Natural killer cell treated with Interleukin-12 subunit alpha and Interleukin-12 subunit beta and Interleukin-15 and Interleukin-18, amount 100 ng/mL, for 72 hours (primary cell): ENCODE data around the gene MAPK8. TPM values are rescaled to one million over a fixed set of nuclear protein-coding genes. Genes with fewer than 3 reads are reported as not detected.
A peak's percentile ranks its signal among the peaks of the same experiment; 100 is the strongest.

ENCODE experiments used
- ATAC-seq, 2 donors: fragments of 150-1000 bp; cut with Tn5 transposase in 1 of 2; sonication (Bioruptor Pico), chemical (Tn5 transposase) in 1 of 2; 2 replicates each; pipeline ENCODE4 v1.10.0; 2021
- DNase-seq: peaks from one replicate; pipeline ENCODE4 v3.0.0; 2022; ENCODE audit warnings: low spot score
- H3K27ac Mint-ChIP-seq, 2 donors: 1 replicate in 1 of 2; 2 replicates in 1 of 2; pipeline ENCODE4 v1.8.0; 2022; ENCODE audit warnings: mixed read lengths in 2 of 2, mild to moderate bottlenecking in 1 of 2, moderate library complexity in 1 of 2
- H3K27me3 Mint-ChIP-seq, 2 donors: 1 replicate in 1 of 2; 2 replicates in 1 of 2; pipeline ENCODE4 v1.8.0; 2022; ENCODE audit warnings: mixed read lengths in 2 of 2
- H3K36me3 Mint-ChIP-seq: one replicate; pipeline ENCODE4 v1.8.0; 2022; ENCODE audit warnings: mixed read lengths
- H3K4me1 Mint-ChIP-seq, 2 donors: 1 replicate in 1 of 2; 2 replicates in 1 of 2; pipeline ENCODE4 v1.8.0; 2022; ENCODE audit warnings: low read depth in 2 of 2, mixed read lengths in 2 of 2, mild to moderate bottlenecking in 1 of 2
- H3K4me3 Mint-ChIP-seq: one replicate; pipeline ENCODE4 v1.8.0; 2022; ENCODE audit warnings: mixed read lengths
- H3K9me3 Mint-ChIP-seq: 2 replicates; pipeline ENCODE4 v1.8.0; 2022; ENCODE audit warnings: mixed read lengths
- total RNA-seq, 2 donors: library from RNA; stranded (reverse); gene quantifications; one replicate each; pipeline ENCODE4 v1.2.3, GENCODE V29; 2022

The MAPK8 gene
- total RNA-seq, 2 donors from 2014 or later, result 43.1 to 79.9 TPM

DNA sequence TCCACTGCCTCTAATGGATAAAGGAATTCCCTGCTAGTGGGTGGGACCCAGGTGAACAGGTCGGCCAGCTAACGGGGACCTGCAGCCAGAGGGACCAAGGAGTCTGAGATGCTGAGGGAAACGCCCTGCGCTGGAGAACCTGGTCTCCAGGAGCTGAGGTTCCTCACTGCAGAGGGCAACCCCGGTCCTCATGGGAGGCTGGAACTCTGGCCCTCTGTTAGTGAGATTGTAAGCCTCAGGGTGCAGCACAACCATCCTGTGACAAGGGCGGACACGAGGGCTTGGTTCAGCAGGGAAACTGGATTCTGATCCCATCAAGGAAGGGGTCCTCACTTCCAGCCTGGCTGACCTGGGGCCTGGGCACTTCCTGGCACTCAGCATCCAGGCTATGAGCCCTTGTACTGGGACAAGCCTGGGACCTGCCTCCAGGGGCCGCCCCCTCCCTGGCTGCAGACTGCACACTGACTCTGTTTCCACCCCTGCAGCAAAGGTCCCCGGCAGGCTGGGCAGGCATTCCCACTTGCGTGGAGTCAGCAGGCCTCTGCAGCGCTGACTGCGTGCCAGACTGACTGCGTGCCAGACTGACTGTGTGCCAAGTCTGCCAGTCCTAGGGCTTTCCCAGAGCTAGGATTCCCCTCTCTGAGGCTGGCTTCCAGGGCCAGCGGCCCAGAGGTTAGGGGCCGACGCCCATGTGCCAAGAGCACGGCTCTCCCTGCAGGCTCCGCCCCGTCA is 143.2 kb downstream of the MAPK8 start:
- Mint-ChIP-seq H3K9me3 (no peaks in the 10 kb centered on the region), H3K36me3 (no peaks in the 10 kb centered on the region)

GRCh38 chr10:48450233-48450740 is 143.8 kb downstream of the MAPK8 start:
- Mint-ChIP-seq H3K9me3 (no peaks in the 10 kb centered on the region), H3K27me3 (peaks cover 2 to 8% of the 10 kb centered on the region in 2 donors), H3K36me3 (no peaks in the 10 kb centered on the region), H3K27ac (no peak overlapping the region), H3K4me1 (peaks cover 3 to 6% of the 10 kb centered on the region in 2 donors), H3K4me3 (no peak overlapping the region)
- DNase-seq, result peak; percentile 56
- ATAC-seq, result no peak

More for the DNA sequence above, 143.2 kb downstream of the MAPK8 start:
- no peak overlapping the region for H3K27ac Mint-ChIP-seq
- peaks cover 3 to 6% of the 10 kb centered on the region in 2 donors for H3K4me1 Mint-ChIP-seq
- H3K27me3 Mint-ChIP-seq, result peaks cover 2 to 8% of the 10 kb centered on the region in 2 donors
- H3K4me3 Mint-ChIP-seq, result no peak overlapping the region
- no peak for ATAC-seq
- peak; percentile 54 for DNase-seq

DNA sequence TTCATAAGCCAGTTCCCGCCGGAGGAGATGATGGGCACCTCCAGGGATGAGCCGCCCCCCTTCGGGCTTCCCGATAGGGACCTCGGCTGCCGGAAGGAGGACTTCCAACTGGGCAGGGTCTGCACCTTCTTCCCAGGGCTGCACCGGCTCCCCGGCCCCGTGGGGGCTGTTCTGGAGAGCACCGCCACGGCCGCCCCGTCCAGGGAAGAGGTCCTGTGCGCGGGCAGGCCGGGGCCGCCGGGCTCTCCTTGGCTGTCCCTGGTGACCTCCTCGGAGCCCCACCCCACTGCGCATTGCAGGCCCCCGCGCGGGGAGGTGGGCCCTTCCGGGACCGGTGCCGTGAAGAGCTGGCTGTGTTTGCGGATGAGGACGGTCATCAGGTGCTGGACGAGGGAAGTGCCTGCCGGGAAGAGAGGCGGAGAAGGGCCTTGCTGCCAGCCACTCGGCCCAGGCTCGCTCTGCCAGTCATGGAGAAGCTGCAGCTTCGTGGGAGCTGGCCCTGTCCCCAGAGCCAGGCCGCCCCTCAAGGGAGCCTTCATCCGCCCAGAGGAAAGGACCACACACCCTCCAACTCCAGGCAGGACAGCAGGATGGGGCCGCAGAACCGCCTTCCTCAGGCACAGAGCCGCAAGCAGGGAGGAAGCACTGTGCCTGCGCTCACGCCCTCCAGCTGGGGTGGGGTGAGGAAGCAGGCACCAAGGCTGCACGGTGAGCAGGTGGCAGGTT is 144.4 kb downstream of the MAPK8 start:
- no peak overlapping the region for H3K4me3 Mint-ChIP-seq
- H3K4me1 Mint-ChIP-seq, result peaks cover 3 to 6% of the 10 kb centered on the region in 2 donors
- no peaks in the 10 kb centered on the region for H3K36me3 Mint-ChIP-seq
- H3K9me3 Mint-ChIP-seq, result no peaks in the 10 kb centered on the region
- DNase-seq (peak; percentile 59), ATAC-seq (no peak)
- no peak overlapping the region for H3K27ac Mint-ChIP-seq
- peaks cover 2 to 8% of the 10 kb centered on the region in 2 donors for H3K27me3 Mint-ChIP-seq

- Mint-ChIP-seq H3K36me3 (no peaks in the 10 kb centered on the region), H3K9me3 (no peaks in the 10 kb centered on the region), H3K27me3 (no peaks in the 10 kb centered on the region), H3K27ac (no peak overlapping the region), H3K4me1 (peaks cover 3 to 4% of the 10 kb centered on the region in 2 donors), H3K4me3 (no peak overlapping the region)
- DNase-seq (peak; percentile 49), ATAC-seq (no peak)
Observed at GRCh38 chr10:48451969-48452878, 145.7 kb downstream of the MAPK8 start.

GRCh38 chr10:48452879-48453412 is 146.5 kb downstream of the MAPK8 start:
- DNase-seq, result peak; percentile 25
- no peaks in the 10 kb centered on the region for H3K27me3 Mint-ChIP-seq
- H3K4me1 Mint-ChIP-seq, result no peaks in the 10 kb centered on the region
- ATAC-seq, result no peak
- H3K9me3 Mint-ChIP-seq, result no peaks in the 10 kb centered on the region
- H3K4me3 Mint-ChIP-seq, result no peak overlapping the region
- no peaks in the 10 kb centered on the region for H3K36me3 Mint-ChIP-seq
- no peak overlapping the region for H3K27ac Mint-ChIP-seq

GRCh38 chr10:48453451-48454301 is 147.2 kb downstream of the MAPK8 start:
- H3K27ac Mint-ChIP-seq, result no peak overlapping the region
- H3K27me3 Mint-ChIP-seq, result no peaks in the 10 kb centered on the region
- no peaks in the 10 kb centered on the region for H3K4me1 Mint-ChIP-seq
- DNase-seq (peak; percentile 54), ATAC-seq (no peak)
- H3K4me3 Mint-ChIP-seq, result no peak overlapping the region
- no peaks in the 10 kb centered on the region for H3K36me3 Mint-ChIP-seq
- H3K9me3 Mint-ChIP-seq, result no peaks in the 10 kb centered on the region

GRCh38 chr10:48454302-48455054 is 148.0 kb downstream of the MAPK8 start:
- no peaks in the 10 kb centered on the region for H3K9me3 Mint-ChIP-seq
- H3K4me3 Mint-ChIP-seq, result no peak overlapping the region
- H3K27ac Mint-ChIP-seq, result no peak overlapping the region
- H3K36me3 Mint-ChIP-seq, result no peaks in the 10 kb centered on the region
- DNase-seq, result peak; percentile 25
- no peaks in the 10 kb centered on the region for H3K4me1 Mint-ChIP-seq
- H3K27me3 Mint-ChIP-seq, result no peaks in the 10 kb centered on the region
- no peak for ATAC-seq

DNA sequence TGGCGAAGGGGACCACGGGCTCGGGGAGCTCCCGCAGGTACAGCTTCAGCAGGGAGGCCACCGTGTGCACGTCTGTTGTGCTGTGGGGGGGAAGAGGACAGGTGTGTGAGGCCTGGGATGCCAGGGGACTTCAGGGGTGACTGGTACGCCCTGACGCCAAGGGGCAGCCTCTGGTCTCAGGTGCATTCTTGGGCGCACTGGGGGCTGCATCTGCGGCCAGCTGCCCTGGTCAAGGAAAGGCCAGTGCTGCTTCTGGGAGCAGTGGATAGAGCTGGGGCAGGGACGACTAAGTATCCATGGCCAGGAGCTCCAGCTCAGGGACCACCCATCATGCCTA is 148.5 kb downstream of the MAPK8 start:
- no peaks in the 10 kb centered on the region for H3K27me3 Mint-ChIP-seq
- H3K27ac Mint-ChIP-seq, result no peak overlapping the region
- no peaks in the 10 kb centered on the region for H3K36me3 Mint-ChIP-seq
- DNase-seq (peak; percentile 53), ATAC-seq (no peak)
- no peaks in the 10 kb centered on the region for H3K4me1 Mint-ChIP-seq
- no peak overlapping the region for H3K4me3 Mint-ChIP-seq
- no peaks in the 10 kb centered on the region for H3K9me3 Mint-ChIP-seq

GRCh38 chr10:48455392-48456151 is 149.1 kb downstream of the MAPK8 start:
- no peaks in the 10 kb centered on the region for H3K36me3 Mint-ChIP-seq
- H3K9me3 Mint-ChIP-seq, result no peaks in the 10 kb centered on the region
- peak; percentile 49 for DNase-seq
- H3K4me1 Mint-ChIP-seq, result no peaks in the 10 kb centered on the region
- H3K27ac Mint-ChIP-seq, result no peak overlapping the region
- no peaks in the 10 kb centered on the region for H3K27me3 Mint-ChIP-seq
- no peak overlapping the region for H3K4me3 Mint-ChIP-seq
- no peak for ATAC-seq

GRCh38 chr10:48456361-48456804 is 149.9 kb downstream of the MAPK8 start:
- no peak overlapping the region for H3K4me3 Mint-ChIP-seq
- H3K4me1 Mint-ChIP-seq, result no peaks in the 10 kb centered on the region
- no peak overlapping the region for H3K27ac Mint-ChIP-seq
- DNase-seq (peak; percentile 28), ATAC-seq (no peak)
- no peaks in the 10 kb centered on the region for H3K27me3 Mint-ChIP-seq
- H3K36me3 Mint-ChIP-seq, result no peaks in the 10 kb centered on the region
- H3K9me3 Mint-ChIP-seq, result no peaks in the 10 kb centered on the region

DNA sequence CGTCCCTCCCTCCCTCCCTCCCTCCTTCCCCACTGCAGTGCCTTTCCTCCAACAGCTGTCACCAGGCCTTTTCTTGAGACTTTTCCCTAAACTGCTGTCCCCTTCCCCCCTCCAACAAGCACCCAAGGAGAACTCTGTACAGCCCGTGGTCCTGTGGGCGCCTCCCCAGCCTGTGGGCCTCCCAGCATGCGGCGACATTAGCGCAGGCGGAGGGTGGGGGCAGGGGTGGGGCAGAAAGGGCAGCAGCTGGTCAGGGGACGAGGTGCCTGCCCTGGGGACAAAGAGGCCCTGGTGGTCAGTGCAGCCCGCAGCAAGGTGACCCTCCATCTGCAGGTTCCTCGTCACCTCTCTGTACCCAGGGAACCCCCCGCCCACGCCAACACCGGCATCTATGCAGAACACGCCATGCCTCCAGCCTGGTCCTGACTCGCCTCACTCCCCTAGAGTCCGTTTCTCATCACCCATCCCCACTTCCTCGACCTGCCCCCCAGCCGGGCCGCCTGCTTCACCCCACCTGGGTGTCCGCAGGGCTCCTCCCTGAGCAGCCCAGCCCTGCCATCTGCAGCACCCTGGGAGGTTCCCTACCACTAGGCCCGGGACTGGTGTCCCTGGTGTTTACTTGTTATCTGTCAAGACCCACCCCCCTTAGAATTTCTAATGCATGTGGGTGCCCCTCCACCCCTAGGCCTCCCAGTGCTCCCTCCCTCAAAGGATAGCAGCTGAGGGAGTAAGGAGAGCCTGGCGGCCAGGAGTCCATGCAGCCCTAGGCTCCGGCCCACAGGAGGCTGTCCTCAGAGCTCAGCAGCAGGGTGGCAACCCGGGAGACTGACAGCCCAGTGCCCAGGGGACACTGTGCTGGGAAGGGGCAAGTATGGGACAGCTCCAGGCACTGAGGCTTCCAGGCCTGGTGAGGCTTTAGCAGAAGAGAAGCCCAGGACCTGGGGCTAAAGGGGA is 150.6 kb downstream of the MAPK8 start:
- Mint-ChIP-seq H3K4me3 (no peak overlapping the region), H3K9me3 (no peaks in the 10 kb centered on the region), H3K36me3 (no peaks in the 10 kb centered on the region), H3K27me3 (no peaks in the 10 kb centered on the region), H3K27ac (no peak overlapping the region), H3K4me1 (no peaks in the 10 kb centered on the region)
- peak; percentile 25 for DNase-seq
- ATAC-seq, result no peak
